NK-92 treated with Interleukin-12 subunit alpha and Interleukin-12 subunit beta, amount 100 ng/mL, for 24 hours (cell line): Measurements from ENCODE around the gene SUSD6.
"Not testable (repeated sequence)": the region's sequence is repeated elsewhere in the genome, so short reads cannot be mapped to it uniquely, and the experiment has no call there.

Source experiments
- DNase-seq: peaks from one replicate; lab custom pipeline; 2025; lab: John Stamatoyannopoulos, UW

Gene SUSD6

GRCh38 chr14:69591317-69591716, 20.1 kb upstream of the SUSD6 start:
- DNase-seq: no peak

- no peak for DNase-seq
Observed at GRCh38 chr14:69593018-69593677, 18.2 kb upstream of the SUSD6 start.

- DNase-seq: no peak
Observed at GRCh38 chr14:69594846-69595245, 16.6 kb upstream of the SUSD6 start.

- no peak for DNase-seq
Observed at GRCh38 chr14:69595336-69595735, 16.1 kb upstream of the SUSD6 start.

- DNase-seq: not testable (repeated sequence)
Observed at GRCh38 chr14:69599431-69599830, 12.0 kb upstream of the SUSD6 start.

GRCh38 chr14:69600304-69600891, 11.0 kb upstream of the SUSD6 start:
- DNase-seq: no peak

GRCh38 chr14:69605738-69606137, 5.7 kb upstream of the SUSD6 start:
- DNase-seq: no peak

GRCh38 chr14:69606258-69607184, 4.9 kb upstream of the SUSD6 start:
- DNase-seq: no peak

GRCh38 chr14:69610020-69610873, 1.1 kb upstream of the SUSD6 start:
- DNase-seq: no peak

- DNase-seq: no peak
Observed at GRCh38 chr14:69610874-69611171, 573 bp upstream of the SUSD6 start.

GRCh38 chr14:69612014-69612782, 802 bp downstream of the SUSD6 start:
- peak; percentile 19 for DNase-seq

GRCh38 chr14:69612783-69613130, 1.4 kb downstream of the SUSD6 start:
- DNase-seq: no peak

GRCh38 chr14:69613312-69614073, 2.1 kb downstream of the SUSD6 start:
- no peak for DNase-seq

GRCh38 chr14:69614592-69614991, 3.2 kb downstream of the SUSD6 start:
- DNase-seq: no peak

GRCh38 chr14:69615121-69615495, 3.7 kb downstream of the SUSD6 start:
- no peak for DNase-seq

GRCh38 chr14:69615496-69616407, 4.4 kb downstream of the SUSD6 start:
- DNase-seq: no peak

GRCh38 chr14:69616408-69616773, 5.0 kb downstream of the SUSD6 start:
- no peak for DNase-seq

GRCh38 chr14:69617796-69618195, 6.4 kb downstream of the SUSD6 start:
- no peak for DNase-seq

GRCh38 chr14:69619012-69619411, 7.6 kb downstream of the SUSD6 start:
- no peak for DNase-seq

- DNase-seq: no peak
Observed at GRCh38 chr14:69620211-69620611, 8.8 kb downstream of the SUSD6 start.
